WTC11 (cell line): ENCODE measurements around the gene TGM2. TPM values are rescaled to one million over a fixed set of nuclear protein-coding genes. Genes with fewer than 3 reads are reported as not detected.

Experiments used
- ATAC-seq: fragments of 200-7000 bp; cut with Tn5 transposase; 2 replicates; pipeline ENCODE4 v1.10.0; 2021; ENCODE audit warnings: mild to moderate bottlenecking, moderate library complexity
- CTCF ChIA-PET: fragments of 300-600 bp; sonication (Branson Sonifier 250); formaldehyde crosslinking; loops from one replicate; lab custom pipeline; 2021; ENCODE audit warnings: antibody characterized with exemption; lab: Charles Lee
- POLR2A ChIA-PET: fragments of 350-600 bp; sonication (Branson Sonifier 250); formaldehyde crosslinking; loops from one replicate; lab custom pipeline; 2021; ENCODE audit warnings: antibody characterized with exemption; lab: Charles Lee
- DNase-seq: peaks from one replicate; pipeline ENCODE4 v3.0.0; 2021; ENCODE audit warnings: low spot score
- H3K27ac Mint-ChIP-seq: 2 replicates; pipeline ENCODE4 v1.8.0; 2021; ENCODE audit warnings: mixed read lengths
- H3K27me3 Mint-ChIP-seq: 2 replicates; pipeline ENCODE4 v1.8.0; 2021; ENCODE audit warnings: low read depth, mild to moderate bottlenecking, moderate library complexity, mixed read lengths
- H3K36me3 Mint-ChIP-seq: 2 replicates; pipeline ENCODE4 v1.8.0; 2021; ENCODE audit warnings: mixed read lengths
- H3K4me1 Mint-ChIP-seq: 2 replicates; pipeline ENCODE4 v1.8.0; 2022; ENCODE audit warnings: mixed read lengths
- H3K4me3 Mint-ChIP-seq: 2 replicates; pipeline ENCODE4 v1.8.0; 2021; ENCODE audit warnings: mild to moderate bottlenecking, moderate library complexity, mixed read lengths
- H3K9me3 Mint-ChIP-seq: 2 replicates; pipeline ENCODE4 v1.8.0; 2021; ENCODE audit warnings: mixed read lengths
- ATF1 ChIP-seq: sonication (generic); formaldehyde crosslinking; IDR thresholded peaks from 2 replicates; pipeline ENCODE4 v1.8.1; 2023; ENCODE audit warnings: mild to moderate bottlenecking, moderate library complexity, missing genetic modification reagents
- CREB1 ChIP-seq: sonication (generic); formaldehyde crosslinking; IDR thresholded peaks from 2 replicates; pipeline ENCODE4 v1.8.0; 2023; ENCODE audit warnings: mild to moderate bottlenecking, missing genetic modification reagents
- ELF4 ChIP-seq: sonication (generic); formaldehyde crosslinking; IDR thresholded peaks from 2 replicates; pipeline ENCODE4 v1.8.1; 2022; ENCODE audit warnings: low read depth, mild to moderate bottlenecking, moderate library complexity, missing genetic modification reagents
- ETV6 ChIP-seq: sonication (generic); formaldehyde crosslinking; IDR thresholded peaks from 2 replicates; pipeline ENCODE4 v1.8.1; 2022; ENCODE audit warnings: mild to moderate bottlenecking, missing genetic modification reagents
- GRHL2 ChIP-seq: fragments of 250-450 bp; sonication (Bioruptor Pico); IDR thresholded peaks from 2 replicates; pipeline ENCODE4 v1.8.0; 2022; ENCODE audit warnings: mild to moderate bottlenecking, moderate library complexity; ENCODE audit not compliant: insufficient replicate concordance, severe bottlenecking
- JAZF1 ChIP-seq: fragments of 250-450 bp; sonication (Bioruptor Pico); IDR thresholded peaks from 2 replicates; pipeline ENCODE4 v1.9.0; 2021; ENCODE audit warnings: moderate library complexity, mild to moderate bottlenecking, inconsistent platforms
- NR2C2 ChIP-seq: sonication (generic); formaldehyde crosslinking; IDR thresholded peaks from 2 replicates; pipeline ENCODE4 v1.8.0; 2022; ENCODE audit warnings: mild to moderate bottlenecking, missing genetic modification reagents
- PRDM15 ChIP-seq: sonication (generic); formaldehyde crosslinking; IDR thresholded peaks from 2 replicates; pipeline ENCODE4 v1.8.0; 2022; ENCODE audit warnings: missing genetic modification reagents
- RELA ChIP-seq: sonication (generic); formaldehyde crosslinking; IDR thresholded peaks from 2 replicates; pipeline ENCODE4 v1.8.1; 2022; ENCODE audit warnings: missing genetic modification reagents, mild to moderate bottlenecking, borderline replicate concordance
- TP53 ChIP-seq: sonication (generic); formaldehyde crosslinking; IDR thresholded peaks from 2 replicates; pipeline ENCODE4 v1.8.1; 2023; ENCODE audit warnings: mild to moderate bottlenecking, missing genetic modification reagents
- ZNF138 ChIP-seq: sonication (generic); formaldehyde crosslinking; conservative IDR thresholded peaks from 2 replicates; pipeline ENCODE4 v1.8.1; 2022; ENCODE audit warnings: mild to moderate bottlenecking, moderate library complexity, missing genetic modification reagents
- ZNF219 ChIP-seq: sonication (generic); formaldehyde crosslinking; IDR thresholded peaks from 2 replicates; pipeline ENCODE4 v1.8.0; 2023; ENCODE audit warnings: missing genetic modification reagents, mild to moderate bottlenecking, borderline replicate concordance
- ZNF232 ChIP-seq: sonication (generic); formaldehyde crosslinking; IDR thresholded peaks from 2 replicates; pipeline ENCODE4 v1.8.0; 2022; ENCODE audit warnings: mild to moderate bottlenecking, missing genetic modification reagents
- total RNA-seq: library from RNA; stranded (reverse); gene quantifications from 3 replicates; pipeline ENCODE4 v1.2.3, GENCODE V29; 2021
- TF ChIP-seq, protein P1 (sequence below): fragments of 250-450 bp; sonication (Bioruptor Pico); IDR thresholded peaks from 2 replicates; pipeline ENCODE4 v1.9.0; 2021; ENCODE audit warnings: moderate library complexity, mild to moderate bottlenecking, inconsistent platforms, borderline replicate concordance
- TF ChIP-seq, protein P2 (sequence below): fragments of 250-450 bp; sonication (Bioruptor Pico); IDR thresholded peaks from 2 replicates; pipeline ENCODE4 v1.8.0; 2021; ENCODE audit warnings: mild to moderate bottlenecking
- TF ChIP-seq, protein P3 (sequence below): sonication (generic); formaldehyde crosslinking; IDR thresholded peaks from 2 replicates; pipeline ENCODE4 v1.8.1; 2023; ENCODE audit warnings: mild to moderate bottlenecking, missing genetic modification reagents
- TF ChIP-seq, protein P4 (sequence below): sonication (generic); formaldehyde crosslinking; IDR thresholded peaks from 2 replicates; pipeline ENCODE4 v1.8.0; 2022; ENCODE audit warnings: mild to moderate bottlenecking, missing genetic modification reagents
- TF ChIP-seq, protein P5 (sequence below): fragments of 200-600 bp; IDR thresholded peaks from 2 replicates; pipeline ENCODE4 v1.8.0; 2022; ENCODE audit warnings: antibody characterized with exemption
- TF ChIP-seq, protein P6 (sequence below): sonication (generic); formaldehyde crosslinking; conservative IDR thresholded peaks from 2 replicates; pipeline ENCODE4 v1.8.1; 2022; ENCODE audit warnings: mild to moderate bottlenecking, missing genetic modification reagents

TGM2 gene
- total RNA-seq, 1 experiment from 2014 or later: 1.5 TPM

DNA sequence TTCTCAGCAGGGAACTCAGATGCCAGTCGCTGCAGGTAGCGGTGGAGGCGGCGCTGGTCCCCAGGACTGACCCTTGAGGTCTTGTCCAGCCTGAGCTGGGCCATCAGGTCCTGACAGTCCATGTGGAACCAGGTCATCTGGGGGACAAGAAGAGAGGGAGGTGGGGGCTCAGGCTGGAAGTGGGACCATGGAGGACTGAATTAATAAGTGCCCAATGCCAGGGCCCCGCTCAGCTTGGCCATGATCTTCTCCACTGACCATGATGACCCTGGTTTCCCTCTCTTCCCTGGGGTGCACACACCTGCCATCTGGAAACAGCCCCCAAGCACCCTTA lies 48.5 kb upstream of the TGM2 start:
- CTCF ChIA-PET: interaction anchor here (0.6 to 1.4 kb wide), 3 partner anchors 35 to 156 kb away, joined by 3 to 7 read pairs (median 6); no protein-coding TSS in a partner anchor
- no peak for ATAC-seq
- TF ChIP-seq CREB1 (CRISPR knock-in tag): no peak
- TF ChIP-seq ETV6: no peak
- no peak for TF ChIP-seq ZNF232 (CRISPR knock-in tag)
- TF ChIP-seq GRHL2 (CRISPR knock-in tag): no peak
- TF ChIP-seq, protein P1, sequence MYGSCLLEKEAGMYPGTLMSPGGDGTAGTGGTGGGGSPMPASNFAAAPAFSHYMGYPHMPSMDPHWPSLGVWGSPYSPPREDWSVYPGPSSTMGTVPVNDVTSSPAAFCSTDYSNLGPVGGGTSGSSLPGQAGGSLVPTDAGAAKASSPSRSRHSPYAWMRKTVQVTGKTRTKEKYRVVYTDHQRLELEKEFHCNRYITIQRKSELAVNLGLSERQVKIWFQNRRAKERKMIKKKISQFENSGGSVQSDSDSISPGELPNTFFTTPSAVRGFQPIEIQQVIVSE (CRISPR knock-in tag): no peak
- TF ChIP-seq, protein P2, sequence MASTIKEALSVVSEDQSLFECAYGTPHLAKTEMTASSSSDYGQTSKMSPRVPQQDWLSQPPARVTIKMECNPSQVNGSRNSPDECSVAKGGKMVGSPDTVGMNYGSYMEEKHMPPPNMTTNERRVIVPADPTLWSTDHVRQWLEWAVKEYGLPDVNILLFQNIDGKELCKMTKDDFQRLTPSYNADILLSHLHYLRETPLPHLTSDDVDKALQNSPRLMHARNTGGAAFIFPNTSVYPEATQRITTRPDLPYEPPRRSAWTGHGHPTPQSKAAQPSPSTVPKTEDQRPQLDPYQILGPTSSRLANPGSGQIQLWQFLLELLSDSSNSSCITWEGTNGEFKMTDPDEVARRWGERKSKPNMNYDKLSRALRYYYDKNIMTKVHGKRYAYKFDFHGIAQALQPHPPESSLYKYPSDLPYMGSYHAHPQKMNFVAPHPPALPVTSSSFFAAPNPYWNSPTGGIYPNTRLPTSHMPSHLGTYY (CRISPR knock-in tag): no peak
- no peak for TF ChIP-seq ELF4 (CRISPR knock-in tag)
- TF ChIP-seq JAZF1 (CRISPR knock-in tag): no peak
- no peak for TF ChIP-seq ZNF219 (CRISPR knock-in tag)
- no peak for TF ChIP-seq RELA (CRISPR knock-in tag)
- TF ChIP-seq, protein P3, sequence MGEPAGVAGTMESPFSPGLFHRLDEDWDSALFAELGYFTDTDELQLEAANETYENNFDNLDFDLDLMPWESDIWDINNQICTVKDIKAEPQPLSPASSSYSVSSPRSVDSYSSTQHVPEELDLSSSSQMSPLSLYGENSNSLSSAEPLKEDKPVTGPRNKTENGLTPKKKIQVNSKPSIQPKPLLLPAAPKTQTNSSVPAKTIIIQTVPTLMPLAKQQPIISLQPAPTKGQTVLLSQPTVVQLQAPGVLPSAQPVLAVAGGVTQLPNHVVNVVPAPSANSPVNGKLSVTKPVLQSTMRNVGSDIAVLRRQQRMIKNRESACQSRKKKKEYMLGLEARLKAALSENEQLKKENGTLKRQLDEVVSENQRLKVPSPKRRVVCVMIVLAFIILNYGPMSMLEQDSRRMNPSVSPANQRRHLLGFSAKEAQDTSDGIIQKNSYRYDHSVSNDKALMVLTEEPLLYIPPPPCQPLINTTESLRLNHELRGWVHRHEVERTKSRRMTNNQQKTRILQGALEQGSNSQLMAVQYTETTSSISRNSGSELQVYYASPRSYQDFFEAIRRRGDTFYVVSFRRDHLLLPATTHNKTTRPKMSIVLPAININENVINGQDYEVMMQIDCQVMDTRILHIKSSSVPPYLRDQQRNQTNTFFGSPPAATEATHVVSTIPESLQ (CRISPR knock-in tag): no peak
- TF ChIP-seq PRDM15: no peak
- TF ChIP-seq, protein P4, sequence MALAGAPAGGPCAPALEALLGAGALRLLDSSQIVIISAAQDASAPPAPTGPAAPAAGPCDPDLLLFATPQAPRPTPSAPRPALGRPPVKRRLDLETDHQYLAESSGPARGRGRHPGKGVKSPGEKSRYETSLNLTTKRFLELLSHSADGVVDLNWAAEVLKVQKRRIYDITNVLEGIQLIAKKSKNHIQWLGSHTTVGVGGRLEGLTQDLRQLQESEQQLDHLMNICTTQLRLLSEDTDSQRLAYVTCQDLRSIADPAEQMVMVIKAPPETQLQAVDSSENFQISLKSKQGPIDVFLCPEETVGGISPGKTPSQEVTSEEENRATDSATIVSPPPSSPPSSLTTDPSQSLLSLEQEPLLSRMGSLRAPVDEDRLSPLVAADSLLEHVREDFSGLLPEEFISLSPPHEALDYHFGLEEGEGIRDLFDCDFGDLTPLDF (CRISPR knock-in tag): no peak
- TF ChIP-seq ZNF138 (CRISPR knock-in tag): no peak
- no peak for TF ChIP-seq ATF1 (CRISPR knock-in tag)
- TF ChIP-seq NR2C2 (CRISPR knock-in tag): no peak
- TF ChIP-seq, protein P5, sequence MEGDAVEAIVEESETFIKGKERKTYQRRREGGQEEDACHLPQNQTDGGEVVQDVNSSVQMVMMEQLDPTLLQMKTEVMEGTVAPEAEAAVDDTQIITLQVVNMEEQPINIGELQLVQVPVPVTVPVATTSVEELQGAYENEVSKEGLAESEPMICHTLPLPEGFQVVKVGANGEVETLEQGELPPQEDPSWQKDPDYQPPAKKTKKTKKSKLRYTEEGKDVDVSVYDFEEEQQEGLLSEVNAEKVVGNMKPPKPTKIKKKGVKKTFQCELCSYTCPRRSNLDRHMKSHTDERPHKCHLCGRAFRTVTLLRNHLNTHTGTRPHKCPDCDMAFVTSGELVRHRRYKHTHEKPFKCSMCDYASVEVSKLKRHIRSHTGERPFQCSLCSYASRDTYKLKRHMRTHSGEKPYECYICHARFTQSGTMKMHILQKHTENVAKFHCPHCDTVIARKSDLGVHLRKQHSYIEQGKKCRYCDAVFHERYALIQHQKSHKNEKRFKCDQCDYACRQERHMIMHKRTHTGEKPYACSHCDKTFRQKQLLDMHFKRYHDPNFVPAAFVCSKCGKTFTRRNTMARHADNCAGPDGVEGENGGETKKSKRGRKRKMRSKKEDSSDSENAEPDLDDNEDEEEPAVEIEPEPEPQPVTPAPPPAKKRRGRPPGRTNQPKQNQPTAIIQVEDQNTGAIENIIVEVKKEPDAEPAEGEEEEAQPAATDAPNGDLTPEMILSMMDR: no peak
- TF ChIP-seq, protein P6, sequence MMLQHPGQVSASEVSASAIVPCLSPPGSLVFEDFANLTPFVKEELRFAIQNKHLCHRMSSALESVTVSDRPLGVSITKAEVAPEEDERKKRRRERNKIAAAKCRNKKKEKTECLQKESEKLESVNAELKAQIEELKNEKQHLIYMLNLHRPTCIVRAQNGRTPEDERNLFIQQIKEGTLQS (CRISPR knock-in tag): no peak
- no peak for TF ChIP-seq TP53 (CRISPR knock-in tag)
- TF ChIP-seq, all 79 proteins: peak for 0

More for the DNA sequence above, 48.5 kb upstream of the TGM2 start:
- H3K9me3 Mint-ChIP-seq: no peaks in the 10 kb centered on the region
- POLR2A ChIA-PET: no interaction called here
- DNase-seq: no peak
- no peaks in the 10 kb centered on the region for H3K36me3 Mint-ChIP-seq
- no peak overlapping the region for H3K4me3 Mint-ChIP-seq
- no peaks in the 10 kb centered on the region for H3K27me3 Mint-ChIP-seq
- peaks cover 2% of the 10 kb centered on the region; the same call in 1 of the 2 replicates for H3K4me1 Mint-ChIP-seq
- H3K27ac Mint-ChIP-seq: no peak overlapping the region
